SK-N-SH (cell line): ENCODE data around the gene DHX35. TPM values are rescaled to one million over a fixed set of nuclear protein-coding genes. Genes with fewer than 3 reads are reported as not detected.

Experiments
- CTCF ChIA-PET: fragments of 300-600, 350-600 bp; formaldehyde crosslinking; extraction: SDS; loops from one replicate; lab custom pipeline; 2021; lab: Yijun Ruan, JAX
- POLR2A ChIA-PET: fragments of 350-600 bp; sonication (Branson Sonifier 250); formaldehyde crosslinking; extraction: SDS; loops from one replicate; lab custom pipeline; 2020; ENCODE audit warnings: antibody characterized with exemption, inconsistent platforms; lab: Yijun Ruan, JAX
- DNase-seq: peaks from one replicate; pipeline ENCODE4 v3.0.0; 2012
- H2AFZ ChIP-seq: fragments of 200-600 bp; sonication (generic); 2 replicates; pipeline ENCODE4 v1.8.1; 2016; ENCODE audit warnings: antibody characterized with exemption, mild to moderate bottlenecking, low read depth
- H3F3A ChIP-seq: fragments of 200-600 bp; sonication (generic); replicated peaks from 2 replicates; pipeline ENCODE3; 2016; ENCODE audit warnings: antibody characterized with exemption, mild to moderate bottlenecking; ENCODE audit not compliant: insufficient read depth
- H3K27ac ChIP-seq, 2 experiments: fragments of 200-500 bp in 1 of 2; fragments of 200-600 bp in 1 of 2; sonication (Bioruptor generic) in 1 of 2; sonication (generic), shearing (Covaris generic) in 1 of 2; 2 replicates each; pipeline versions ENCODE4 v1.5.1 to v1.6.1; 2014 to 2016; ENCODE audit warnings: low read depth in 2 of 2, inconsistent platforms in 1 of 2, low read length in 1 of 2, mild to moderate bottlenecking in 1 of 2, mixed read lengths in 1 of 2
- H3K27me3 ChIP-seq: fragments of 200-600 bp; sonication (generic), shearing (Covaris generic); 2 replicates; pipeline ENCODE4 v1.6.1; 2016; ENCODE audit warnings: mixed run types; ENCODE audit not compliant: insufficient read depth
- H3K36me3 ChIP-seq, 2 experiments: fragments of 200-500 bp in 1 of 2; fragments of 200-600 bp in 1 of 2; sonication (Bioruptor generic) in 1 of 2; sonication (generic) in 1 of 2; replicated peaks in 1 of 2; 2 replicates each; pipeline versions ENCODE3 to v1.5.1; 2014 to 2016; ENCODE audit warnings: low read length in 1 of 2, mild to moderate bottlenecking in 1 of 2; ENCODE audit not compliant: insufficient read depth in 2 of 2, control insufficient read depth in 1 of 2
- H3K4me1 ChIP-seq, 2 experiments: fragments of 200-500 bp in 1 of 2; fragments of 200-600 bp in 1 of 2; sonication (Bioruptor generic) in 1 of 2; sonication (generic), shearing (Covaris generic) in 1 of 2; 2 replicates each; pipeline versions ENCODE4 v1.5.1 to v1.6.1; 2014 to 2016; ENCODE audit warnings: low read depth in 1 of 2, low read length in 1 of 2, mixed run types in 1 of 2; ENCODE audit not compliant: insufficient read depth in 2 of 2, control insufficient read depth in 1 of 2
- H3K4me2 ChIP-seq: fragments of 200-600 bp; sonication (generic), shearing (Covaris generic); 2 replicates; pipeline ENCODE4 v1.6.1; 2017; ENCODE audit warnings: mixed run types
- H3K4me3 ChIP-seq, 2 experiments: fragments of 200-500 bp in 1 of 2; fragments of 200-600 bp in 1 of 2; sonication (Bioruptor generic) in 1 of 2; sonication (generic), shearing (Covaris generic) in 1 of 2; 2 replicates each; pipeline versions ENCODE4 v1.5.1 to v1.8.1; 2014 to 2016; ENCODE audit warnings: low read depth in 2 of 2, inconsistent platforms in 1 of 2, low read length in 1 of 2, mild to moderate bottlenecking in 1 of 2, mixed read lengths in 1 of 2, moderate library complexity in 1 of 2
- H3K79me2 ChIP-seq: fragments of 200-600 bp; sonication (generic); 2 replicates; pipeline ENCODE4 v1.8.1; 2017; ENCODE audit warnings: mild to moderate bottlenecking; ENCODE audit not compliant: insufficient read depth
- H3K9ac ChIP-seq: fragments of 200-600 bp; sonication (generic); 2 replicates; pipeline ENCODE4 v1.6.1; 2017; ENCODE audit warnings: mixed run types
- H3K9me2 ChIP-seq: fragments of 200-600 bp; sonication (generic); 2 replicates; pipeline ENCODE4 v1.6.1; 2017; ENCODE audit warnings: mixed run types
- H3K9me3 ChIP-seq: fragments of 200-600 bp; sonication (generic); 2 replicates; pipeline ENCODE4 v1.6.1; 2017; ENCODE audit warnings: mixed run types, mild to moderate bottlenecking, moderate library complexity
- H4K20me1 ChIP-seq: fragments of 200-600 bp; sonication (generic); 2 replicates; pipeline ENCODE4 v1.6.1; 2017; ENCODE audit warnings: mild to moderate bottlenecking, mixed run types; ENCODE audit not compliant: insufficient read depth
- EP300 ChIP-seq, 2 experiments: IDR thresholded peaks; 2 replicates each; pipeline versions ENCODE4 v1.4.0 to v1.6.1; 2012; ENCODE audit warnings: borderline replicate concordance in 1 of 2, low read depth in 1 of 2, low read length in 1 of 2
- EZH2phosphoT487 ChIP-seq: fragments of 200-600 bp; sonication (generic); IDR thresholded peaks from 2 replicates; pipeline ENCODE4 v1.6.1; 2017; ENCODE audit warnings: low read depth, mixed run types, mild to moderate bottlenecking, antibody characterized with exemption, moderate library complexity, borderline replicate concordance
- FOXJ3 ChIP-seq: sonication (generic); formaldehyde crosslinking; IDR thresholded peaks from 2 replicates; pipeline ENCODE4 v1.5.1; 2020; ENCODE audit warnings: mild to moderate bottlenecking, missing genetic modification reagents
- GATA2 ChIP-seq: sonication (generic); formaldehyde crosslinking; IDR thresholded peaks from 2 replicates; pipeline ENCODE4 v1.5.0; 2020; ENCODE audit warnings: mild to moderate bottlenecking, missing genetic modification reagents
- JUND ChIP-seq: IDR thresholded peaks from 2 replicates; pipeline ENCODE4 v1.4.0; 2012
- MXI1 ChIP-seq: IDR thresholded peaks from 2 replicates; pipeline ENCODE4 v1.6.1; 2012; ENCODE audit warnings: mild to moderate bottlenecking, low read depth, low read length, improper control_type of control experiment
- NFIC ChIP-seq: IDR thresholded peaks from 2 replicates; pipeline ENCODE4 v1.4.0; 2012; ENCODE audit warnings: borderline replicate concordance
- NRF1 ChIP-seq: IDR thresholded peaks from 2 replicates; pipeline ENCODE4 v1.6.1; 2012; ENCODE audit warnings: low read depth, mild to moderate bottlenecking, low read length
- RFX5 ChIP-seq: IDR thresholded peaks from 2 replicates; pipeline ENCODE4 v1.6.1; 2012; ENCODE audit warnings: mild to moderate bottlenecking, improper control_type of control experiment, low read length
- SIN3A ChIP-seq: IDR thresholded peaks from 2 replicates; pipeline ENCODE4 v1.6.1; 2012; ENCODE audit warnings: low read depth, mild to moderate bottlenecking, low read length, moderate library complexity, borderline replicate concordance
- SMC3 ChIP-seq: IDR thresholded peaks from 2 replicates; pipeline ENCODE4 v1.6.1; 2012; ENCODE audit warnings: low read depth, low read length, improper control_type of control experiment
- TEAD4 ChIP-seq: IDR thresholded peaks from 2 replicates; pipeline ENCODE4 v1.4.0; 2012; ENCODE audit warnings: mild to moderate bottlenecking, borderline replicate concordance; ENCODE audit not compliant: insufficient read depth
- USF2 ChIP-seq: fragments of 150-350 bp; IDR thresholded peaks from 2 replicates; pipeline ENCODE4 v1.6.1; 2017; ENCODE audit warnings: antibody characterized with exemption, low read length, low read depth, borderline replicate concordance
- YY1 ChIP-seq: IDR thresholded peaks from 2 replicates; pipeline ENCODE4 v1.4.0; 2012; ENCODE audit warnings: low read depth, mild to moderate bottlenecking
- WGBS: methylation state at CpG from one replicate; pipeline ENCODE4 v1.1.6; 2017; ENCODE audit warnings: low lambda C conversion rate; 5-methylcytosine and 5-hydroxymethylcytosine counted together
- polyA plus RNA-seq, 3 experiments: library from polyadenylated mRNA; depleted of rRNA; stranded (reverse); fragments of >200 nt; gene quantifications; 2 replicates each; pipeline ENCODE4 v1.2.3, GENCODE V29; 2012
- TF ChIP-seq, protein P1 (sequence below): fragments of 150-350 bp; IDR thresholded peaks from 2 replicates; pipeline ENCODE4 v1.6.1; 2016; ENCODE audit warnings: mild to moderate bottlenecking, low read depth, low read length
- TF ChIP-seq, protein P2 (sequence below): IDR thresholded peaks from 2 replicates; pipeline ENCODE4 v1.4.0; 2012; ENCODE audit warnings: low read depth, borderline replicate concordance
- TF ChIP-seq, protein P3 (sequence below): IDR thresholded peaks from 2 replicates; pipeline ENCODE4; 2012
- TF ChIP-seq, protein P4 (sequence below): fragments of 200-600 bp; sonication (generic); IDR thresholded peaks from 2 replicates; pipeline ENCODE4 v1.6.1; 2017; ENCODE audit warnings: antibody characterized with exemption, mild to moderate bottlenecking, moderate library complexity

DHX35 gene
- polyA plus RNA-seq, 1 of the 3 experiments (the other 2 are of a cell fraction), result 17.1 TPM

- TF ChIP-seq EZH2phosphoT487, result no peak
- no peak for TF ChIP-seq YY1
- no peak for TF ChIP-seq TEAD4
- TF ChIP-seq GATA2 (CRISPR knock-in tag), result no peak
- TF ChIP-seq JUND, result no peak
- TF ChIP-seq, protein P1, sequence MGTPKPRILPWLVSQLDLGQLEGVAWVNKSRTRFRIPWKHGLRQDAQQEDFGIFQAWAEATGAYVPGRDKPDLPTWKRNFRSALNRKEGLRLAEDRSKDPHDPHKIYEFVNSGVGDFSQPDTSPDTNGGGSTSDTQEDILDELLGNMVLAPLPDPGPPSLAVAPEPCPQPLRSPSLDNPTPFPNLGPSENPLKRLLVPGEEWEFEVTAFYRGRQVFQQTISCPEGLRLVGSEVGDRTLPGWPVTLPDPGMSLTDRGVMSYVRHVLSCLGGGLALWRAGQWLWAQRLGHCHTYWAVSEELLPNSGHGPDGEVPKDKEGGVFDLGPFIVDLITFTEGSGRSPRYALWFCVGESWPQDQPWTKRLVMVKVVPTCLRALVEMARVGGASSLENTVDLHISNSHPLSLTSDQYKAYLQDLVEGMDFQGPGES, result no peak
- H3K36me3 ChIP-seq, result peaks cover 23 to 43% of the 10 kb centered on the region in 2 experiments
- H3K4me2 ChIP-seq, result no peak overlapping the region
- no peak overlapping the region for H3K27ac ChIP-seq
- POLR2A ChIA-PET, result no interaction called here
- H2AFZ ChIP-seq, result no peak overlapping the region
- H3K4me3 ChIP-seq, result no peak overlapping the region
- no peak for DNase-seq
- no peaks in the 10 kb centered on the region for H3K27me3 ChIP-seq
- H4K20me1 ChIP-seq, result no peaks in the 10 kb centered on the region
- CTCF ChIA-PET, result interaction anchor here (1.2 kb wide), 1 partner anchor 15 kb away, joined by 4 read pairs; no protein-coding TSS in a partner anchor
- no peaks in the 10 kb centered on the region for H3K9me2 ChIP-seq
- no peaks in the 10 kb centered on the region for H3K4me1 ChIP-seq
- no peaks in the 10 kb centered on the region for H3K79me2 ChIP-seq
- 88% methylated on average over 2 of the region's 3 CpGs for WGBS
- H3F3A ChIP-seq, result no peaks in the 10 kb centered on the region
- H3K9me3 ChIP-seq, result no peaks in the 10 kb centered on the region
- no peak overlapping the region for H3K9ac ChIP-seq
Observed at GRCh38 chr20:39032997-39033396, 70.9 kb downstream of the DHX35 start.

DNA sequence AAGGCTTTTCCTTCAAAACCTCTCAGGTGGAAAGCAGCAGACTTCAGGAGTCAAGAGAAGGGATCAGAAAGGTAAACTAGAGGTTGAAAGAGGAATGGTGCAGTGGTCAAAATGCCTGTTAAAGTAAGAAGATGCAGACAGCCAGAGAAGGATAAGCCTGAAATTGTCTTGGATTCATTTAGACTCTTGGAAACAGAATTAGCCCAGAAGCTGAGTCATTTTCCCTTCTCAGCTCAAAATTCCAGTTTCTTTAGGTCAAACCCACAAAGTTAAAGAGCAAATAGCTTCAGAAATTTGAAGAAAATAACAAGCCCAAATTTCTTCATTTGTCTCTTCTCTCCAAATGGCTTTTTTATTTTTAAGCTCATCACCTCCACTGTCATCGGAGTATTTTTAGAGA, 73.9 kb downstream of the DHX35 start:
- no peak for DNase-seq
- H3K36me3 ChIP-seq, result peaks cover 18 to 56% of the 10 kb centered on the region in 2 experiments
- CTCF ChIA-PET, result interaction anchor here (6.4 kb wide), 1 partner anchor 14 kb away, joined by 84 read pairs; no protein-coding TSS in a partner anchor
- TF ChIP-seq RFX5 (no peak), EP300 (IDR thresholded peaks at IDR 0.05; ENCODE audit: borderline replicate concordance in 1 of 2, low read depth in 1 of 2, low read length in 1 of 2) (no peak), SIN3A (no peak), GATA2 (CRISPR knock-in tag) (no peak), JUND (no peak), SMC3 (no peak), MXI1 (no peak), YY1 (no peak), USF2 (no peak), FOXJ3 (CRISPR knock-in tag) (no peak), NRF1 (no peak), NFIC (no peak)
- TF ChIP-seq, protein P2, sequence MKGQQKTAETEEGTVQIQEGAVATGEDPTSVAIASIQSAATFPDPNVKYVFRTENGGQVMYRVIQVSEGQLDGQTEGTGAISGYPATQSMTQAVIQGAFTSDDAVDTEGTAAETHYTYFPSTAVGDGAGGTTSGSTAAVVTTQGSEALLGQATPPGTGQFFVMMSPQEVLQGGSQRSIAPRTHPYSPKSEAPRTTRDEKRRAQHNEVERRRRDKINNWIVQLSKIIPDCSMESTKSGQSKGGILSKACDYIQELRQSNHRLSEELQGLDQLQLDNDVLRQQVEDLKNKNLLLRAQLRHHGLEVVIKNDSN, result no peak
- TF ChIP-seq, protein P3, sequence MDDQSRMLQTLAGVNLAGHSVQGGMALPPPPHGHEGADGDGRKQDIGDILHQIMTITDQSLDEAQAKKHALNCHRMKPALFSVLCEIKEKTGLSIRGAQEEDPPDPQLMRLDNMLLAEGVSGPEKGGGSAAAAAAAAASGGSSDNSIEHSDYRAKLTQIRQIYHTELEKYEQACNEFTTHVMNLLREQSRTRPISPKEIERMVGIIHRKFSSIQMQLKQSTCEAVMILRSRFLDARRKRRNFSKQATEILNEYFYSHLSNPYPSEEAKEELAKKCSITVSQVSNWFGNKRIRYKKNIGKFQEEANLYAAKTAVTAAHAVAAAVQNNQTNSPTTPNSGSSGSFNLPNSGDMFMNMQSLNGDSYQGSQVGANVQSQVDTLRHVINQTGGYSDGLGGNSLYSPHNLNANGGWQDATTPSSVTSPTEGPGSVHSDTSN, result no peak
- TF ChIP-seq, protein P4, sequence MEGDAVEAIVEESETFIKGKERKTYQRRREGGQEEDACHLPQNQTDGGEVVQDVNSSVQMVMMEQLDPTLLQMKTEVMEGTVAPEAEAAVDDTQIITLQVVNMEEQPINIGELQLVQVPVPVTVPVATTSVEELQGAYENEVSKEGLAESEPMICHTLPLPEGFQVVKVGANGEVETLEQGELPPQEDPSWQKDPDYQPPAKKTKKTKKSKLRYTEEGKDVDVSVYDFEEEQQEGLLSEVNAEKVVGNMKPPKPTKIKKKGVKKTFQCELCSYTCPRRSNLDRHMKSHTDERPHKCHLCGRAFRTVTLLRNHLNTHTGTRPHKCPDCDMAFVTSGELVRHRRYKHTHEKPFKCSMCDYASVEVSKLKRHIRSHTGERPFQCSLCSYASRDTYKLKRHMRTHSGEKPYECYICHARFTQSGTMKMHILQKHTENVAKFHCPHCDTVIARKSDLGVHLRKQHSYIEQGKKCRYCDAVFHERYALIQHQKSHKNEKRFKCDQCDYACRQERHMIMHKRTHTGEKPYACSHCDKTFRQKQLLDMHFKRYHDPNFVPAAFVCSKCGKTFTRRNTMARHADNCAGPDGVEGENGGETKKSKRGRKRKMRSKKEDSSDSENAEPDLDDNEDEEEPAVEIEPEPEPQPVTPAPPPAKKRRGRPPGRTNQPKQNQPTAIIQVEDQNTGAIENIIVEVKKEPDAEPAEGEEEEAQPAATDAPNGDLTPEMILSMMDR, result no peak
- H3K4me2 ChIP-seq, result no peak overlapping the region
- peak overlapping the region in 1 of 2 experiments; percentile 10; a peak in 1 of 4 replicates for H3K27ac ChIP-seq
- no peaks in the 10 kb centered on the region for H3K9me2 ChIP-seq
- peaks cover 0 to 20% of the 10 kb centered on the region in 2 experiments; a peak in 1 of 4 replicates for H3K4me1 ChIP-seq
- H4K20me1 ChIP-seq, result no peaks in the 10 kb centered on the region
- no peaks in the 10 kb centered on the region for H3F3A ChIP-seq
- no peaks in the 10 kb centered on the region for H3K79me2 ChIP-seq
- 100% methylated on average over 1 of the region's 1 CpG for WGBS
- no peak overlapping the region for H3K4me3 ChIP-seq
- no peak overlapping the region for H3K9ac ChIP-seq
- H3K9me3 ChIP-seq, result no peaks in the 10 kb centered on the region
- POLR2A ChIA-PET, result no interaction called here
- no peaks in the 10 kb centered on the region for H3K27me3 ChIP-seq
- no peak overlapping the region for H2AFZ ChIP-seq
